AG09319 (cell line): Measurements from ENCODE around the gene TNF.

Experiments used
- DNase-seq: peaks from one replicate; pipeline ENCODE4 v3.0.0-alpha.2; 2010; ENCODE audit warnings: low read depth; ENCODE audit errors: extremely low read depth
- TF ChIP-seq, protein P1 (sequence below): IDR thresholded peaks from 2 replicates; pipeline ENCODE4 v1.5.1; 2011; ENCODE audit warnings: low read depth, mild to moderate bottlenecking, inconsistent platforms, low read length, moderate library complexity

The TNF gene

DNA sequence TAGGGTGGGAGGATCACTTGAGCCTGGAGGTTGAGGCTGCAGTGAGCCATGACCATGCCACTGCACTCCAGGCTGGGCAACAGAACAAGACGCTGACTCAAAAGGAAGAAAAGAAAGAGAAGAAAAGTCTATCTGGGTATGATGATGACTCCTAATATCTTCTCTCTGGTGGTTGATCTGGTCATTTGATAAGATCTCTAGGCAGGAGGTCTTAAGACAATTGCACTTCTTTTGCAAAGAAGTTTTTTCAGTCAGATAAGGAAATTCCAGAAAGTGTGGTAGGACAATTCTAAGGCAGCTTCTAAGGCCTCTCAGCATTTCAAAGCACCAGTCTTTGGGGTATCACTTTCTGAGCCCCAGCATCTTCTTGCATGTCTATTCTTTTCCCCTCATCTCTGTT lies 32.0 kb downstream of the TNF start:
- TF ChIP-seq, protein P1, sequence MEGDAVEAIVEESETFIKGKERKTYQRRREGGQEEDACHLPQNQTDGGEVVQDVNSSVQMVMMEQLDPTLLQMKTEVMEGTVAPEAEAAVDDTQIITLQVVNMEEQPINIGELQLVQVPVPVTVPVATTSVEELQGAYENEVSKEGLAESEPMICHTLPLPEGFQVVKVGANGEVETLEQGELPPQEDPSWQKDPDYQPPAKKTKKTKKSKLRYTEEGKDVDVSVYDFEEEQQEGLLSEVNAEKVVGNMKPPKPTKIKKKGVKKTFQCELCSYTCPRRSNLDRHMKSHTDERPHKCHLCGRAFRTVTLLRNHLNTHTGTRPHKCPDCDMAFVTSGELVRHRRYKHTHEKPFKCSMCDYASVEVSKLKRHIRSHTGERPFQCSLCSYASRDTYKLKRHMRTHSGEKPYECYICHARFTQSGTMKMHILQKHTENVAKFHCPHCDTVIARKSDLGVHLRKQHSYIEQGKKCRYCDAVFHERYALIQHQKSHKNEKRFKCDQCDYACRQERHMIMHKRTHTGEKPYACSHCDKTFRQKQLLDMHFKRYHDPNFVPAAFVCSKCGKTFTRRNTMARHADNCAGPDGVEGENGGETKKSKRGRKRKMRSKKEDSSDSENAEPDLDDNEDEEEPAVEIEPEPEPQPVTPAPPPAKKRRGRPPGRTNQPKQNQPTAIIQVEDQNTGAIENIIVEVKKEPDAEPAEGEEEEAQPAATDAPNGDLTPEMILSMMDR, result no peak
- DNase-seq, result no peak

DNA sequence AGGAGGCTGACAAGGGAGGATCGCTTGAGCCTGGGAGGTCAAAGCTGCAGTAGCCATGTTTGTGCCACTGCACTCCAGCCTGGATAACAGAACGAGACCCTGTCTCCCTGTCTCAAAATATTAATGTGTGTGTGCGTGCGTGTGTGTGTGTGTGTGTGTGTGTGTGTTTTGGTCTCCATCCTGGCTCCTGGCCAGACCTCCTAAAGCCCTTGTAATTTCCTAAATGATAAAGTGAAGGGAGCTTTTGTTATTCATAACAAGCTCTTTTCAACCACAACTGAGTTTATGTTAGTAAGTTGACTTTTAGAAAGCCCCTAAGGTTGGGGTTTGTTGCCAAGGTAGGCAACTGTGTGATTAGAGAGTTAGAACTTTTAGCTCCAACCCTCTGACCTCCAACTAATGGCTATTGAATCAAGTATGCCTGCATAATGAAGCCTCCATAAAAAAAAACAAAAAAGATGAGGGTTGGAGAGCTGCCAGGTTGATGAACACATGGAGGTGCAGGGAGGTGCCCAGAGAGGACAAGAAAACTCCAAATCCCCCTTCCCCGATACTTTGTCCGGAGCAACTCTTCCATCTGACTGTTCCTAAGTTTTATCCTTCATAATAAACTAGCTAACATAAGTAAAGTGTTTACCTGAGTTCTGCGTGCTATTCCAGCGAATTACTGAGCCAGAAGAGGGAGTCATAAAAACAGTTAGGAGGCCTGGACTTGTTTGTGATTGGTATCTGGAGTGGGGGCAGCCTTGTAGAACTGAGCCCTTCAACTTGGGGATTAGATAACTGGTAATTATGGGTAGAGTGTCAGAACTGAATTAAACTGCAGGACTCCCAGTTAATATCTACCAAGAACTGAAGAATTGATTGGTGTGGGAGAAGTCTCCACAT lies 34.4 kb downstream of the TNF start:
- DNase-seq, result no peak
- TF ChIP-seq, protein P1, result no peak

DNA sequence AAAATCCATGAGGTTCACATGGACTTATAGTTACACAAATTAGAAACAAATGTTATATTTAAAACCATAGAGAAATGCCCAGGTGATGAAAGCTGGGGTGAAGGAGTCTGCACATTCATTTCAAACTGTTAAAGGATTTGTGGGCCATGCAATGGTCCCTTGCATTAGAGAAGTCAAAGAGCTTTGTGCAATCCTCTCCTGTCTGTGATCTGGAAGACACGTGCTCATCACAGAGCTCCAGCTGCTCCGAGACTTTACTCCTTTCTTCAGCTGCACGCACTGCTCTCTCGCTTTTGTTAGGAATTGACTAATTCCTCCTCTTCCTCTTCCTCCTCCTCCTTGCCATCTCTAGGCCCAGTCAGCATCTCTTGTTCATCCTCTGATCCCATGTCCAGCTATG lies 35.6 kb downstream of the TNF start:
- DNase-seq, result peak; percentile 27
- TF ChIP-seq, protein P1, result no peak

DNA sequence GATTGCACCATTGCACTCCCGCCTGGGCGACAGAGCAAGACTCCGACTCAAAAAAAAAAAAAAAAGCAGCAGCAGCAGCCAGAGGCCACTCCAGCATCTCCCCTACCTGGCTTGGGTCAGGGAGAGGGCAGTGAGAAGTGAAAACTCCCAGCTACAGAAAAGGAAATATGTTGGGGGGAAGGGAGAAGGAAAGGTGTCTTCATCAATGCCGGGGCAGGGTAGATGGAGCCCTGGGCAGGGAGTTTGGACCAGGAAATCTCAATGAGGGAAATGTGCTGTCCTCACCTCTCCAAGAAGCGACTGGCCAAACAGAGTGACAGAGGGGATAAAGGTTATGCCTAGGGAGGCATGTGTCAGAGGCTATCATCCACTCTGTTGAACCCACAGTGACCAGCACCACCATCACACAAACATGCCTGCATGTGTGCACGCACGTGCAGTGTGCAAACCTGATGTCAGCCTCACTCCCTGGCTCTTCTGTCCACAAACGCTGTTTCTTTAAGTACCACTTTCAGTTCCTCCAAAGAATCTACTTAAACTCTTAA lies 38.8 kb downstream of the TNF start:
- no peak for DNase-seq
- TF ChIP-seq, protein P1, result no peak

DNA sequence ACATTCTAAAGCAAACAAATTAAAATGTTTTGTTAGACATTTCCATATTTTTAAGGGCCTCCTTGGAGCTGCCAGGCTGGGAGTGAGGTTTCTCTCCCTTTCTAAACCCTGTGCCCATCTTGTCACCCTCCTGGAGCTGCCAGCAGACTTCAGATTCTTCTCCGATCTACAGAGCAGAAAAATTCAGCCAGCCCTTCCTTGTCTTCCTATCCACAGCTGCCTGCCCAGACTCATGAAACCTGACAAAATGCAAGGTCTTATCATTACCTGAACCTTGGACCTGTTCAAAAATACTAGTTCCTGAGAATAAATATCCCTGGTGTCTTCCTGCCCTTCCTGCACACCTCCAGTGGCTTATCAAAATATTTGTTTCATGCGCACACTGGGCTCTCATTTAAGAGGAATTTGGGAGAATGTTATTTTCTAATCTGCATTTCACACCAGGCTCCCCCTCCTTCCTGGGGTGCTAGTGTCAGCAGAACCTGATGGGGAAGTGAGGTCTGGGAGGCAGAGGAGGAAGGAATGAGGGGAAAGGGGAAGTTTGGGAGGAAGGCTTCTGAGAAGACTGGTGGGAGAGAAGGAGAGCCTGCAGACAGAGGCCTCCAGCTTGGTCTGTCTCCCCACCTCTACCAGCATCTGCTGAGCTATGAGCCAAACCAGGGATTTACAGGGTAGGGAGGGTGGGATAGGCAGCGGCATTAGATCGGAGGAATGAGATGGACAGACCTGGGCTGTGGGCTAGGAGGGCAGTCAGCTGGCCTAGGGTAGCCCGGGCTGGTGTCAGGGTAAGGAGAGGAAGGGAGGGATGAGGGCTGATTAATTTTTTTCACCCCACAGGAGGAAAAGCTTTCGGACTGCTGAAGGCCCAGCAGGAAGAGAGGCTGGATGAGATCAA lies 39.6 kb downstream of the TNF start, which contains the start of gene AIF1:
Gene AIF1 (plus strand): TSS at position 551 of the 895 bp plus-strand sequence. CDS start 96 bp downstream, at position 647.
- TF ChIP-seq, protein P1, result no peak
- DNase-seq, result no peak

DNA sequence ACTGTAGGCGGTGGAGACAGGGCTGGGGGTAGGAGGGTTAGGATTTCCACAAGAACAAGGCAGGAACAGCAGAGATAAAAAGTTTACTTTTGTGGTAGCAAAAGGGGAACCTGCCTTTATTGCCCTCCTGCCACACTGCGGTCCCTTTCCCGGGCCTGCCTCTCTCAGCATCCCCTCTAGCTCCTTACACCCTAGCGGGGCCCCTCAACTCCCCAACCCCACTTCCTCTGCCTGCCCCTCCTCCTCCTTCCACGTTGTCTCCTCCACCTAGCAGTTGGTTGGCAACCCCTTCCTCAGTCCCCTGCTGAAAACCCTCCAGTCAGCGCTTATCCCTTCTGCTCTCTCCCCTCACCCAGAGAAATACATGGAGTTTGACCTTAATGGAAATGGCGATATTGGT lies 40.4 kb downstream of the TNF start:
- TF ChIP-seq, protein P1, result no peak

DNA sequence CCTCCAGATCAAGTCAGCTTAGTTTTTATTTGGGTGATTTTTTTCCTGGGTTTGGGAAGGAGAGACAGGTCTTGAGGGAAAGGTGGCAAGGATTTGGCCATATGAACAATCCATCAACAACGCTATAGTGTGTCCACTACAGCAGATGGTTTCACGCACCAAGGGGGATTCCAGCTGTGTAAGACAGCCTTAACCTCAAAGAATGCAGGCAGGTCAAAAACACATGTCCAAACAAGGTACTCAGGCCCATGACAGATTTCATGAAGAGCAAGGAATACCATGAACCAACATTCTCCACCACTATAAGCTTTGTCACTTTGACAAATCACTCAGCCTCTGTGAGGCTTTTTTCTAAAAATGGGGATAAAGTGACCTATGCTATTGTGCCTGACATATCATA lies 41.6 kb downstream of the TNF start:
- TF ChIP-seq, protein P1, result no peak
- no peak for DNase-seq

More for the DNA sequence above, 40.4 kb downstream of the TNF start:
- DNase-seq, result no peak
